ENCODE data around the gene SNAPC2. TPM values are rescaled to one million over a fixed set of nuclear protein-coding genes. Genes with fewer than 3 reads are reported as not detected.

The SNAPC2 gene
- total and polyA plus RNA-seq, 2 of the 13 experiments (the other 11 are each of a cell fraction or from before 2014, with no cell fraction given) = 10.2 to 12.7 TPM

DNA sequence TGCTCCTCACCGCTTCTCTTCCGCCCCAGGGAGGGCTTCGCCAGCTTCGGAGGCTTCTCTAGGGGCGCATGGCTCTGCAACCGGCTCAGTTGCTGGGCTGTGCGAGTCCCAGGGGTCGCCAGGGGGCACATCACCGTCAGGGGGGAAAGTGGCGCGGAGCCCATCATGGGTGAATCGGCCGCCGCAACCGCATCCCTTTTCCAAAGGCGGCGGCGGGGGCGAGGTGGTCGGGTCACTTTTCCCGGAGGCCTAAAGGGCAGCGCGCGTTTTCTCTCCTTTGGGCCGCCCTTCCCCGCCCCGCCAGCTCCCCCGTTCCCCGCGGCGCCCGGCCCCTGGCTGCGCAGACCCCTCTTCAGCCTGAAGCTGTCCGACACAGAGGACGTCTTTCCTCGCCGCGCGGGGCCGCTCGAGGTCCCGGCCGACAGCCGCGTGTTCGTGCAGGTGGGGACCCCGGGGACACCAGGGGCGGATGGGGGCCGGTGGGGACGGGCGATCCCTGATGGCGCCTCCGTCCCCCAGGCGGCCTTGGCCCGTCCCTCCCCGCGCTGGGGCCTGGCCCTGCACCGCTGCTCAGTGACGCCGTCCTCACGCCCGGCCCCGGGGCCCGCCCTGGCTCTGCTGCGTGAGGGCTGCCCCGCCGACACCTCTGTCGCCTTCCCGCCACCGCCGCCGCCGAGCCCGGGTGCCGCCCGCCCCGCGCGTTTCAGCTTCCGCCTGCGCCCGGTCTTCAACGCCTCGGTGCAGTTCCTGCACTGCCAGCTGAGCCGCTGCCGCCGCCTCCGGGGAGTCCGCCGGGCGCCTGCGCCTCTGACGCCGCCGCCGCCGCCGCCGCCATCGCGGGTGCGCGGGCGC lies 3.8 kb upstream of the SNAPC2 start (continued):
- peak; percentile 35; the same call in 1 of the 2 replicates for TF ChIP-seq PATZ1 (CRISPR knock-in tag; IDR thresholded peaks at IDR 0.05)
- TF ChIP-seq AKAP8 (CRISPR knock-in tag; IDR thresholded peaks at IDR 0.05) = peak; percentile 96
- no peak for TF ChIP-seq RFX3 (CRISPR knock-in tag; IDR thresholded peaks at IDR 0.05)
- no peak for TF ChIP-seq CBX2 (IDR thresholded peaks at IDR 0.05; ENCODE audit: low read depth, low read length)
- TF ChIP-seq CBX2 (CRISPR knock-in tag; IDR thresholded peaks at IDR 0.05; ENCODE audit: low read depth) = no peak
- no peak for TF ChIP-seq POLR2AphosphoS5 (IDR thresholded peaks at IDR 0.05; ENCODE audit: low read depth, low read length)
- TF ChIP-seq THRA (CRISPR knock-in tag; IDR thresholded peaks at IDR 0.05; ENCODE audit: borderline replicate concordance) = 0 out of 2 replicates have a peak, but pooled peaks have one; percentile 6
- TF ChIP-seq SKI (IDR thresholded peaks at IDR 0.05; ENCODE audit: partially characterized antibody) = peak; percentile 35
- no peak for TF ChIP-seq NFE2L2 (IDR thresholded peaks at IDR 0.05; ENCODE audit: low read length)
- no peak for TF ChIP-seq RXRA (CRISPR knock-in tag; IDR thresholded peaks at IDR 0.05)
- peak; percentile 37; the same call in 1 of the 2 replicates for TF ChIP-seq TOPORS (CRISPR knock-in tag; IDR thresholded peaks at IDR 0.05)
- no peak for TF ChIP-seq ZNF160 (CRISPR knock-in tag; IDR thresholded peaks at IDR 0.05)
- TF ChIP-seq MAFF (IDR thresholded peaks at IDR 0.05; ENCODE audit: low read depth, low read length) = no peak
- TF ChIP-seq, protein P1, sequence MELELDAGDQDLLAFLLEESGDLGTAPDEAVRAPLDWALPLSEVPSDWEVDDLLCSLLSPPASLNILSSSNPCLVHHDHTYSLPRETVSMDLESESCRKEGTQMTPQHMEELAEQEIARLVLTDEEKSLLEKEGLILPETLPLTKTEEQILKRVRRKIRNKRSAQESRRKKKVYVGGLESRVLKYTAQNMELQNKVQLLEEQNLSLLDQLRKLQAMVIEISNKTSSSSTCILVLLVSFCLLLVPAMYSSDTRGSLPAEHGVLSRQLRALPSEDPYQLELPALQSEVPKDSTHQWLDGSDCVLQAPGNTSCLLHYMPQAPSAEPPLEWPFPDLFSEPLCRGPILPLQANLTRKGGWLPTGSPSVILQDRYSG (CRISPR knock-in tag; IDR thresholded peaks at IDR 0.05) = no peak
- TF ChIP-seq TEF (CRISPR knock-in tag; IDR thresholded peaks at IDR 0.05) = no peak
- no peak; the same call in 1 of the 2 replicates for TF ChIP-seq BORCS8-MEF2B (CRISPR knock-in tag; IDR thresholded peaks at IDR 0.05)
- no peak for TF ChIP-seq ISX (CRISPR knock-in tag; conservative IDR thresholded peaks at IDR 0.05)
- TF ChIP-seq ZNF44 (CRISPR knock-in tag; IDR thresholded peaks at IDR 0.05) = no peak
- no peak for TF ChIP-seq REXO4 (CRISPR knock-in tag; IDR thresholded peaks at IDR 0.05; ENCODE audit: borderline replicate concordance)
- TF ChIP-seq, protein P2, sequence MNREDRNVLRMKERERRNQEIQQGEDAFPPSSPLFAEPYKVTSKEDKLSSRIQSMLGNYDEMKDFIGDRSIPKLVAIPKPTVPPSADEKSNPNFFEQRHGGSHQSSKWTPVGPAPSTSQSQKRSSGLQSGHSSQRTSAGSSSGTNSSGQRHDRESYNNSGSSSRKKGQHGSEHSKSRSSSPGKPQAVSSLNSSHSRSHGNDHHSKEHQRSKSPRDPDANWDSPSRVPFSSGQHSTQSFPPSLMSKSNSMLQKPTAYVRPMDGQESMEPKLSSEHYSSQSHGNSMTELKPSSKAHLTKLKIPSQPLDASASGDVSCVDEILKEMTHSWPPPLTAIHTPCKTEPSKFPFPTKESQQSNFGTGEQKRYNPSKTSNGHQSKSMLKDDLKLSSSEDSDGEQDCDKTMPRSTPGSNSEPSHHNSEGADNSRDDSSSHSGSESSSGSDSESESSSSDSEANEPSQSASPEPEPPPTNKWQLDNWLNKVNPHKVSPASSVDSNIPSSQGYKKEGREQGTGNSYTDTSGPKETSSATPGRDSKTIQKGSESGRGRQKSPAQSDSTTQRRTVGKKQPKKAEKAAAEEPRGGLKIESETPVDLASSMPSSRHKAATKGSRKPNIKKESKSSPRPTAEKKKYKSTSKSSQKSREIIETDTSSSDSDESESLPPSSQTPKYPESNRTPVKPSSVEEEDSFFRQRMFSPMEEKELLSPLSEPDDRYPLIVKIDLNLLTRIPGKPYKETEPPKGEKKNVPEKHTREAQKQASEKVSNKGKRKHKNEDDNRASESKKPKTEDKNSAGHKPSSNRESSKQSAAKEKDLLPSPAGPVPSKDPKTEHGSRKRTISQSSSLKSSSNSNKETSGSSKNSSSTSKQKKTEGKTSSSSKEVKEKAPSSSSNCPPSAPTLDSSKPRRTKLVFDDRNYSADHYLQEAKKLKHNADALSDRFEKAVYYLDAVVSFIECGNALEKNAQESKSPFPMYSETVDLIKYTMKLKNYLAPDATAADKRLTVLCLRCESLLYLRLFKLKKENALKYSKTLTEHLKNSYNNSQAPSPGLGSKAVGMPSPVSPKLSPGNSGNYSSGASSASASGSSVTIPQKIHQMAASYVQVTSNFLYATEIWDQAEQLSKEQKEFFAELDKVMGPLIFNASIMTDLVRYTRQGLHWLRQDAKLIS (CRISPR knock-in tag; IDR thresholded peaks at IDR 0.05) = no peak
